H1 (cell line): Measurements from ENCODE around the gene AKAP7.

ENCODE experiments used
- BRCA1 ChIP-seq: IDR thresholded peaks from 2 replicates; pipeline ENCODE4 v1.6.1; 2012; ENCODE audit warnings: low read depth, low read length, improper control_type of control experiment
- JUN ChIP-seq: IDR thresholded peaks from 2 replicates; pipeline ENCODE4 v1.6.1; 2011; ENCODE audit warnings: low read depth, mild to moderate bottlenecking, improper control_type of control experiment, low read length
- SIRT6 ChIP-seq: IDR thresholded peaks from one replicate; pipeline ENCODE4 v1.7.1; 2012; ENCODE audit warnings: low read length, inconsistent platforms
- TBP ChIP-seq: IDR thresholded peaks from 2 replicates; pipeline ENCODE4 v1.6.1; 2011; ENCODE audit warnings: low read depth, low read length, improper control_type of control experiment

- TF ChIP-seq BRCA1: no peak
- no peak for TF ChIP-seq JUN
- TF ChIP-seq TBP: no peak
- no peak for TF ChIP-seq SIRT6
Measured at GRCh38 chr6:131255434-131255833, 120.2 kb downstream of the AKAP7 start.
